T-helper 2 cell treated with Interferon-gamma antibody and Interleukin-4, amounts not matched to agents 100 ng/mL and 5 ng/mL, for 36 hours (primary cell): ENCODE results near the gene ZNF723. TPM values are rescaled to one million over a fixed set of nuclear protein-coding genes. Genes with fewer than 3 reads are reported as not detected.
"Not testable (repeated sequence)": the region's sequence is repeated elsewhere in the genome, so short reads cannot be mapped to it uniquely, and the experiment has no call there.

ENCODE experiments used
- intact Hi-C: fragments of 100-400 bp; cut with micrococcal nuclease; formaldehyde crosslinking; loops from one replicate; pipeline ENCODE4 v1.15.1; 2023
- total RNA-seq: library from RNA; stranded (reverse); gene quantifications from 2 replicates; pipeline ENCODE4 v1.2.3, GENCODE V29; 2022

ZNF723 gene
- total RNA-seq, result not detected in 2 replicates

DNA sequence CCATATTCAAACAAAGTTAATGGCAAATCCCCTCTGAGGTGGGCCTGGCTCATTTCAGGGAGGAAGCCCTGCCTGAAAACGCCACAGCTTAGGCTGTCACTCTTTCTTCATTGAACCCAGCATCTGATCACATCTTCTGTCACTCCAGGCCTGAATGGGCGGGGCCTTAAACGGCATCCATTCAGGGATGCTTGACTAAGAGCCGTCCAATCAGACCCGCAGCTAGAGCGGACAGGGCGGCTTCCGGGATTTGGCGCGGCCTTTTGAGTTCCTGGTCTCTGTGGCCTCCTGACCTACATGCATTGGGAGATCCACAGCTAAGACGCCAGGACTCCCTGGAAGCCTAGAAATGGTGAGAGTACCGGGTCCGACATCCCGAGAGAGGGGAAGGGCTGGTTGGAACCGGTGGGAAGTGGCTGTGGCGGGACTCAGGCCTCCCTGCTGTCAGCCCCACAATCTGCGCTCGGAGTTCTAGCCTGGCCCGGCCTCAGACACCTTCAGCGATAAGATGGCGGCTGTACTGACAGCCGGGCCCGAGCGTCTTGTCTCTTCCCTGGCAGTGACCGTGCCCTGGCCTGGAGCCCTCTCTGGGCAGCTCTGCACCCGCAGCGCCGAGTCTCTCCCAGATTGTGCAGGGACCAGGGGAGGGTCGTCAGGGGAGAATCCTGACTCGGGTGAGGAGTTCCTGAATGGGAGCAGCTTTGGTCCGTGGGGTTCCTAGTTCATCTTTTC, at the start of gene ZNF723:
Gene ZNF723, plus strand, starts transcription at position 261 of the 732 bp plus-strand sequence. Its CDS starts 89 bp downstream, at position 350.
- intact Hi-C loops, result no loop called here

DNA sequence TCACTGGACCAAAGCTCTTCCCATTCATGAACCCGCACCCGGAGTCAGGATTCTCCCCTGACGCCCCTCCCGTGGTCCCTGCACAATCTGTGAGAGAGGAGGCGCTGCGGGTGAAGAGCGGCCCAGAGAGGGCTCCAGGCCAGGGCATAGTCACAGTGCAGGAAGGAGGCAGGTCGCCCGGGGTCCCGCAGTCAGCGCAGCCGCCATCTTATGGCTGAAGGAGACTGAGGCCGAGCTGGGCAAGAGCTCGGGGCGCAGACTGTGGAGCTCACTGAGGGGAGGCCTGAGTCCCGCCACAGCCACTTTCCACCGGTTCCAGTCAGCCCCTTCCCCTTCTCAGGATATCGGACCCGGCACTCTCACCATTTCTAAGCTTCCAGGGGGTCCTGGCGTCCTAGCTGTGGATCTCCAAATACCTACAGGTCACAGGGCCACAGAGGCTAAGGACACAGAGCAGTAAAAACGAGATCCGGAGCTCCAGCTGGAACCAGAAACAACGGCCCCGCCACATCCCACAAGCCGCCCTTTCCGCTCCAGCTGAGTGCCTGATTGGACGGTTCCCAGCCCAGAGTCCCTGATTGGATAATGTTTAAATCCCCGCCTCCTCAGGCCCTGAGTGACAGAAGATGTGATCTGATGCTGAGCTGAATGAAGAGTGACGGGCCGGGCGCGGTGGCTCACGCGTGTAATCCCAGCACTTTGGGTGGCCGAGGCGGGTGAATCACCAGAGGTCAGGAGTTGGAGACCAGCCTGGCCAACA, 48.3 kb upstream of the ZNF723 start, which contains the start of gene ZNF99:
Gene ZNF99, minus strand, starts transcription at position 501 of the 760 bp plus-strand sequence. Its CDS starts 135 bp downstream, at position 366.
- intact Hi-C loops, result no loop called here

DNA sequence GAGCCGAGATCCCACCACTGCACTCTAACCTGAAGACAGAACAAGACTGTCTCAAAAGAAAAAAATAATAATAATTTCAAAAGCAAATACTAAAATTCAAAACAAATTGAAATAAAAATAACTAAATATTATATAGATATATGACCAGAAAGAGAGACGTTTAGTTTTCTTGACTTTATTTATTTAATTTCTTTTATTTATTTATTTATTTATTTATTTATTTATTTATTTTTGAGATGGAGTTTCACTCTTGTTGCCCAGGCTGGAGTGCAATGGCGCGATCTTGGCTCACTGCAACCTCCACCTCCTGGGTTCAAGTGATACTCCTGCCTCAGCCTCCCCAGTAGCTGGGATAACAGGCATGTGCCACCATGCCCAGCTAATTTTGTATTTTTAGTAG, 39.2 kb upstream of the ZNF723 start:
- intact Hi-C loops, result not testable (repeated sequence)

DNA sequence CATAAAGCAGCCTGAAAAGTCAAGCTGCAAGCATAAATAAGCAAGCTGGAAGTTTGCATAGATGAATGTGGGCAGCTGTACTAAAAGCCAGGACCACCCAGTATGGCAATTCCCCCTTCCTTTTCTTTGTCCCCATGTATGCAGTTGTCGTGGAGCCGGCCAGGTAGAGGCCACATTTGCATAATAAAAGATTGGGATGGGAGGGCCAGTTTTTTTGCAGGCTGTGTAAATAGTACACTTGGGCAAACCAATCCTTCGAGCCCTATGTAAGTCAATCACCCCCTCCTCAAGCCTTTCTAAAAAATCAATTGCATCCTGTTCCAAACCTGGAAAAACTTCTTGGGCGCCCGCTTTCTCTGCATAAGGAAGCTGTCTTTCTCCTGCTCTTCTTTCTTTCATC, 35.1 kb upstream of the ZNF723 start:
- intact Hi-C loops, result no loop called here

DNA sequence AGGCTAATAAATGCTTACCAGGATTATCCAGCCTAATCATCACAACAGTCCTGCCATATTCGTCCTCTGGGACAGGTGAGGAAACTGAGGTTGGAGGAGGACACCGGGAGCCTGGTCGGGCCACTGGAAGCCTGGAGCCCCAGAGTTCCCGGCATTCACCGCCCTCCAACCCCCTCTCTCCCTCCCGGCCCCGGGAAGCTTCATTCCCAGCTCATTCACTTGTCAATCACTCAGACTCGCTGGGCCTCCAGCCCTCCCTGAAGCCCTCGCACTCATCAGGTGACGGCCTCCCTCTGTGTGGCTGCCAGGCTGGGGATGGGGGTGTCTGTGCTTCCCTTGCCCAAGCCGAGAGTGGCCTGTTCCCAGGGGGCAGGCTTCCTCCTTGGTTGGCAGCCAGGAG, 25.7 kb upstream of the ZNF723 start:
- intact Hi-C loops, result no loop called here

DNA sequence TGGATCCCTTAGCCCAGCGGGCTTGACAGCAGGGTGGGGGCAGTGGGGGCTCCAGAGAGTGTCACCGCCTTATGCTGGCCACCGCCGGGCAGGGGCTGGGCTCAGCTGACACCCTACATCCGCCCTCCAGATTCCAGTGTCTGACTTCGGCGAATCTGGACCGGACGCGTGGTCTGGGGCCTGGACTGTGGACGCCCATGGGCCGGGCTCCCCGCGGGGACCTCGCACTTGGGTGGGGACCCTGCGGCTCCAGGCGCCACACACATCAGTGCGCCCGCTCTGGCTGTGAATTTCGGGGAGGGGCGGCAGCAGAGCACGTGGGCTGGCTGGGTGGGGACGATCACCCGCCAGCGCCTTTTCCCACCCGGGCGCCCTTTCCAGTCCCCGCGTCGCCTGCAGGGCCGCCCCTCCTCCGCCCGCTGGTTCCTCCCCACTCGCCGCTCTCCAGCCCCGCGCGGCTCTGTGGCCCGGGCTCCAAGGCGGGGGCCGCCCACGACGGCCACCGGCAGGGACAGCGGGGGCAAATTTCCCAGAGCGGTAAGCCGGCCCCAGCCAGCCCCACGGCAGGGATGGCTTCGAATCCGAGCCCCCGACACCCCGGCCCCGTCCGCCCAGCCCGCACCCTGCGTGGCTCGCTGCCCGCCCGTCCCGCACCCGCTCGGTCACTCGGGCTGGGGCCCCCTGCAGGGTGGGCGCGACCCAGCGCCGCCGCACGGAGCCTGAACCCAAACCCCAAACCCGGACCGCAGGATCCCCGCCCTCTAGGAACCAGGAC, 24.8 kb upstream of the ZNF723 start:
- intact Hi-C loops, result no loop called here

DNA sequence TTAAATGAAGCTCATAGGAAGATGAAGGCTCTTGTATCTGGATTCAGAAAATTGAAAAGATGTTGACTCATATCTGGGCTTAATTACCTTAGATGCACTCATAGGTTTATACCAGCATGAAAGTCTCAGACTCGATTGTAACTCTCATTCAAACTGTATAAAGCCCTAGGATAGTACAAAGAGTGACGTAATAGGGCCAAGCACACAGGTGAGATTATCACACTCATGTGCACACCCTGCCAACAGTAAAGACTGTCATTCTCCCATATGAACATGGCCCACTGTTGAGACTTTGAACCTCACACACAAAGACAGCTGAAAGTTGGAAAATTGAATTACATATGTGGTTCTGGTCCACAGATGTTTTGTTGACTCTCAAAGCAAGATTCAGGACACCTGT, 18.0 kb upstream of the ZNF723 start:
- intact Hi-C loops, result no loop called here

DNA sequence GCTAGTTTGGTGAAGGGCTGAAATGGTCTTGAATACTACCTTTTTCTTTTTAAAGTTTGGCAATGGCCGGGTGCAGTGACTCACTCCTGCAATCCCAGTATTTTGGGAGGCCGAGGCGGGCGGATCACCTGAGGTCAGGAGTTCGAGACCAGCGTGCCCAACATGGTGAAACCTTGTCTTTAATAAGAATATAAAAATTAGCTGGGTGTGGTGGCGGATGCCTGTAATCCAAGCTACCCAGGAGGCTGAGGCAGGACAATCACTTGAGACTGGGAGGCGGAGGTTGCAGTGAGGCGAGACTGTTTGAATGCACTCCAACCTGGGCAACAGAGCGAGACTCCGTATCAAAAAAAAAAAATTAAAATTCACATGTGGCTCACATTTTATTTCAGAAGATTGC, 880 bp upstream of the ZNF723 start:
- intact Hi-C loops, result no loop called here

DNA sequence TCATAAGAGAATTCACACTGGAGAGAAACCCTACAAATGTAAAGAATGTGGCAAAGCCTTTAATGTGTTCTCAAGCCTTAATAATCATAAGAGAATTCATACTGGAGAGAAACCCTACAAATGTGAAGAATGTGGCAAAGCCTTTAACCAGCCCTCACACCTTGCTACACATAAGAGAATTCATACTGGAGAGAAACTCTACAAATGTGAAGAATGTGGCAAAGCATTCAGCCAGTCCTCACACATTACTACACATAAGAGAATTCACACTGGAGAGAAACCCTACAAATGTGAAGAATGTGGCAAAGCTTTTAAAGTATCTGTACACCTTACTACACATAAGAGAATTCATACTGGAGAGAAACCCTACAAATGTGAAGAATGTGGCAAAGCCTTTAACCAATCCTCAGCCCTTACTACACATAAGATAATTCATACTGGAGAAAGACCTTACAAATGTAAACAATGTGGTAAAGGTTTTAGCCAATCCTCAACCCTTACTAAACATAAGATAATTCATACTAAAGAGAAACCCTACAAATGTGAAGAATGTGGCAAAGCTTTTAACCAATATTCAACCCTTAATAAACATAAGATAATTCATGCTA, 25.7 kb downstream of the ZNF723 start:
- intact Hi-C loops, result not testable (repeated sequence)

DNA sequence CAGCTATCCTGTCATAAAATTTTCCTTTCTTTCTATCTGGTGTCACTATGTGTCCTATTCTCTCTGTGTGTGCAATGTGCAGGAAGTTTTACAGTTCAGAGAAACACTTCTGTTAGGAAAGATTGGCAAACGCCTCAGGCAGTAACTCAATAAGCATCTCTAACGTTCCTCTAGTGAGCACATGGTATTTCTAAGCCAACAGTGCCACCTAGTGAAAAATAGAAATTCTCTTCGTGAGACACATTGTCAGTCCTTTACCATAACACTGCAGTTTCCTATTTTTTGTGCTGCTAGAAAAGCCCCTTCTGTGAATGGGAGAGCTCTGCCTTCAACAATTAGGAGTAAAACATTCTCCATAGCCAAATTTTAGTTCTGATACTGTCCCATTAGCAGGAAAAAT, 50.7 kb downstream of the ZNF723 start:
- intact Hi-C loops, result no loop called here

DNA sequence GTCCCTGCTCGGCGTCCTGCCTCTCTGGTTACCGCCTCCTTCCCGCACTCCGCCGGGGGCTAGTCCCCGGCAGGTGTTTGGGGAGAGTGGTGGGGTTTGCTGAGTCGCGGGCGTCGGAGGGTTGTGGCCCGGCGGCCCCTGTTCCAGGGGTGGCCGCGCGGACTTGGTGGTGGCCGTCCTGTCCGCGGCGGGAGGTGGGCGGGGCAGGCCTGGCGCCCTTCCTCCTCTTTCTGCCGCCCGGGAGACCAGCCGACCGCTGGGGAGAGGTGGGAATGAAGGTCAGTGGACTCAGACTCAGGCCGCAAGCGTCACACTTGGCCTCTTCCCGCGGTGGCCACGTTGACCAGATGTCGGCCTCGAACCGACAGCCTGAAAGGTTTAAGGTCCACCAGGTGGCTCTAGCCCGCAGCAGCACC, 61.8 kb downstream of the ZNF723 start:
- intact Hi-C loops, result no loop called here

DNA sequence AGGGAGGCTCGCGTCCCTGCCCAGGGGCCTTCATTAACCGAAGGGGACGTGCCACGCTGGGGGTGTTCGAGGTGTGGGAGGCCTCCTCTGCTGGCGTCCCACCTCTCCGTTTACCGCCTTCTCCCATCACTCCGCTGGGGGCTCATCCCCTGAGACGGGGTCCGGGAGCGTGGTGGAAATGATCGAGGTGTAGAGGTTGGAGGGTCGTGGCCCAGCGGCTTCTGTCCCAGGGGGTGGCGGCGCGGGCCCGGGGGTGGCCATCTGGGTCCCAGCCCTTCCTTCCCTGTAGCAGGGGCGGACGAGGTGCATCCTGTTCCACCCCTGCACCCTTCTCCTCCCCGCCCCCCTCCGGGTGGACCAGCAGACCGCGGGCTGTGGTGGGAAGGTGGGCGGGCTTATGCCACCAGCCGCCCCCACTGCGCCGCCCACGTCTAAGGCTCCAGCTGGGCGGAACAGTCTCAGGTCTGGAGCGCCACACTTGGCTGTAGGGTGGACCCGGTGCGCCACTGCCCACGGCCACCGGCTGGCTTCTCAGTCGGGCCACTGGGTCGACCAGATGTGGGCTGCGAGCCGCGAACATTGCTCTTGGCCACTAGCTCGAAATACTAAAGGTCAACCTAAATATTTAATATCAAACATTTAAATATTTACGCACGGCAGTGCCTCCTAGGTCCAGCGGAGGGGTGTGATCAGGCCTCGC, 69.5 kb downstream of the ZNF723 start:
- intact Hi-C loops, result no loop called here

Other genes starting within 250 kb of the ZNF723 start
- 0.09 and 0.11 TPM in 2 replicates for gene ZNF492, start 198.0 kb upstream of the ZNF723 start, total RNA-seq
- not detected in 2 replicates for gene ZNF99, start 48.1 kb upstream of the ZNF723 start, total RNA-seq
- gene ZNF728, start 170.9 kb downstream of the ZNF723 start, total RNA-seq, result not detected in 2 replicates